TTC549 (cell line): ENCODE measurements around the gene LSM4.

ENCODE experiments used
- FAIRE-seq: peaks from 2 replicates; lab custom pipeline; 2012; peaks lifted over from hg19 to GRCh38; lab: Jason Lieb, UNC

LSM4 gene

GRCh38 chr19:18292462-18292809 is 30.4 kb downstream of the LSM4 start:
- no peak for FAIRE-seq

GRCh38 chr19:18291590-18292461 is 31.1 kb downstream of the LSM4 start:
- FAIRE-seq, result no peak

GRCh38 chr19:18291019-18291524 is 31.8 kb downstream of the LSM4 start:
- FAIRE-seq, result no peak

GRCh38 chr19:18290302-18291018 is 32.4 kb downstream of the LSM4 start:
- FAIRE-seq, result no peak

- no peak for FAIRE-seq
Measured at GRCh38 chr19:18289471-18290301, 33.2 kb downstream of the LSM4 start.

- FAIRE-seq, result no peak
Measured at GRCh38 chr19:18287836-18288772, 34.8 kb downstream of the LSM4 start.

- FAIRE-seq, result no peak
Measured at GRCh38 chr19:18286973-18287635, 35.8 kb downstream of the LSM4 start.

- FAIRE-seq, result no peak
Measured at GRCh38 chr19:18284712-18285360, 38.0 kb downstream of the LSM4 start.

GRCh38 chr19:18283338-18283737 is 39.5 kb downstream of the LSM4 start:
- no peak for FAIRE-seq

- no peak for FAIRE-seq
Measured at GRCh38 chr19:18282788-18283141, 40.1 kb downstream of the LSM4 start.

GRCh38 chr19:18282021-18282787 is 40.7 kb downstream of the LSM4 start:
- FAIRE-seq, result no peak

- FAIRE-seq, result no peak
Measured at GRCh38 chr19:18281082-18282020, 41.5 kb downstream of the LSM4 start, which contains the start of gene JUND. JUND (minus strand) TSS chr19:18281622; CDS start chr19:18281484, 138 bp downstream.

GRCh38 chr19:18280247-18281081 is 42.4 kb downstream of the LSM4 start:
- FAIRE-seq, result no peak

GRCh38 chr19:18279516-18280246 is 43.2 kb downstream of the LSM4 start:
- FAIRE-seq, result peak; percentile 76

- no peak for FAIRE-seq
Measured at GRCh38 chr19:18279266-18279515, 43.7 kb downstream of the LSM4 start.

- no peak for FAIRE-seq
Measured at GRCh38 chr19:18278521-18279265, 44.2 kb downstream of the LSM4 start.
